SH-SY5Y (cell line): ENCODE measurements around the gene OPN1MW2.
"Not testable (repeated sequence)": the region's sequence is repeated elsewhere in the genome, so short reads cannot be mapped to it uniquely, and the experiment has no call there.

Experiments
- GATA2 ChIP-seq: IDR thresholded peaks from 2 replicates; pipeline ENCODE4 v1.6.1; 2011; ENCODE audit warnings: mild to moderate bottlenecking, low read depth, low read length
- GATA3 ChIP-seq: IDR thresholded peaks from 2 replicates; pipeline ENCODE4 v1.6.1; 2011; ENCODE audit warnings: low read depth, mild to moderate bottlenecking, low read length, moderate library complexity

OPN1MW2 gene

DNA sequence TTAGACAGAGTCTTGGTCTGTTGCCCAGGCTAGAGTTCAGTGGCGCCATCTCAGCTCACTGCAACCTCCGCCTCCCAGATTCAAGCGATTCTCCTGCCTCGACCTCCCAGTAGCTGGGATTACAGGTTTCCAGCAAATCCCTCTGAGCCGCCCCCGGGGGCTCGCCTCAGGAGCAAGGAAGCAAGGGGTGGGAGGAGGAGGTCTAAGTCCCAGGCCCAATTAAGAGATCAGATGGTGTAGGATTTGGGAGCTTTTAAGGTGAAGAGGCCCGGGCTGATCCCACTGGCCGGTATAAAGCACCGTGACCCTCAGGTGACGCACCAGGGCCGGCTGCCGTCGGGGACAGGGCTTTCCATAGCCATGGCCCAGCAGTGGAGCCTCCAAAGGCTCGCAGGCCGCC is at the start of gene OPN1MW2:
Gene OPN1MW2, plus strand, starts transcription at position 301 of the 400 bp plus-strand sequence. Its CDS starts 60 bp downstream, at position 361.
- not testable (repeated sequence) for TF ChIP-seq GATA2, GATA3

DNA sequence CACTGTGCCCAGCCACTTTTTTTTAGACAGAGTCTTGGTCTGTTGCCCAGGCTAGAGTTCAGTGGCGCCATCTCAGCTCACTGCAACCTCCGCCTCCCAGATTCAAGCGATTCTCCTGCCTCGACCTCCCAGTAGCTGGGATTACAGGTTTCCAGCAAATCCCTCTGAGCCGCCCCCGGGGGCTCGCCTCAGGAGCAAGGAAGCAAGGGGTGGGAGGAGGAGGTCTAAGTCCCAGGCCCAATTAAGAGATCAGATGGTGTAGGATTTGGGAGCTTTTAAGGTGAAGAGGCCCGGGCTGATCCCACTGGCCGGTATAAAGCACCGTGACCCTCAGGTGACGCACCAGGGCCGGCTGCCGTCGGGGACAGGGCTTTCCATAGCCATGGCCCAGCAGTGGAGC is 37.3 kb upstream of the OPN1MW2 start, which contains the start of gene OPN1MW:
Gene OPN1MW, plus strand, starts transcription at position 301 of the 400 bp plus-strand sequence. Its CDS starts 82 bp downstream, at position 383.
- not testable (repeated sequence) for TF ChIP-seq GATA3, GATA2

DNA sequence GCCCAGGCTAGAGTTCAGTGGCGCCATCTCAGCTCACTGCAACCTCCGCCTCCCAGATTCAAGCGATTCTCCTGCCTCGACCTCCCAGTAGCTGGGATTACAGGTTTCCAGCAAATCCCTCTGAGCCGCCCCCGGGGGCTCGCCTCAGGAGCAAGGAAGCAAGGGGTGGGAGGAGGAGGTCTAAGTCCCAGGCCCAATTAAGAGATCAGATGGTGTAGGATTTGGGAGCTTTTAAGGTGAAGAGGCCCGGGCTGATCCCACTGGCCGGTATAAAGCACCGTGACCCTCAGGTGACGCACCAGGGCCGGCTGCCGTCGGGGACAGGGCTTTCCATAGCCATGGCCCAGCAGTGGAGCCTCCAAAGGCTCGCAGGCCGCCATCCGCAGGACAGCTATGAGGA is 37.7 kb downstream of the OPN1MW2 start, which contains the start of gene OPN1MW3:
Gene OPN1MW3, plus strand, starts transcription at position 301 of the 400 bp plus-strand sequence. Its CDS starts 38 bp downstream, at position 339.
- not testable (repeated sequence) for TF ChIP-seq GATA2, GATA3
